Putamen (tissue), 1 donor: ENCODE data around the gene ADGRG3.
A peak's percentile ranks its signal among the peaks of the same experiment; 100 is the strongest.

Source experiments
- DNase-seq: peaks from one replicate; pipeline ENCODE4 v3.0.0-alpha.2; 2016; ENCODE audit warnings: low spot score

Gene ADGRG3

GRCh38 chr16:57681950-57682728, 14.0 kb downstream of the ADGRG3 start:
- no peak for DNase-seq

- DNase-seq: no peak
Observed at GRCh38 chr16:57682809-57683635, 14.9 kb downstream of the ADGRG3 start.

GRCh38 chr16:57683636-57684545, 15.8 kb downstream of the ADGRG3 start:
- DNase-seq: no peak

GRCh38 chr16:57684626-57685358, 16.7 kb downstream of the ADGRG3 start:
- no peak for DNase-seq

GRCh38 chr16:57685633-57686032, 17.5 kb downstream of the ADGRG3 start:
- no peak for DNase-seq

GRCh38 chr16:57686577-57686976, 18.5 kb downstream of the ADGRG3 start:
- DNase-seq: no peak

GRCh38 chr16:57687363-57687929, 19.3 kb downstream of the ADGRG3 start:
- no peak for DNase-seq

GRCh38 chr16:57688487-57688986, 20.4 kb downstream of the ADGRG3 start:
- no peak for DNase-seq

GRCh38 chr16:57688987-57689761, 21.1 kb downstream of the ADGRG3 start:
- DNase-seq: no peak

GRCh38 chr16:57689762-57690558, 21.9 kb downstream of the ADGRG3 start:
- no peak for DNase-seq

GRCh38 chr16:57690782-57691471, 22.8 kb downstream of the ADGRG3 start:
- DNase-seq: no peak

GRCh38 chr16:57692636-57693035, 24.5 kb downstream of the ADGRG3 start:
- no peak for DNase-seq

GRCh38 chr16:57693550-57693949, 25.4 kb downstream of the ADGRG3 start:
- DNase-seq: no peak

GRCh38 chr16:57694231-57694724, 26.2 kb downstream of the ADGRG3 start:
- DNase-seq: no peak

- DNase-seq: peak; percentile 48
Observed at GRCh38 chr16:57694725-57695679, 26.9 kb downstream of the ADGRG3 start, which contains the start of gene DRC7. DRC7 (plus strand) TSS chr16:57694806; CDS start chr16:57697950, 3,144 bp downstream.

- no peak for DNase-seq
Observed at GRCh38 chr16:57695680-57696069, 27.6 kb downstream of the ADGRG3 start.

- no peak for DNase-seq
Observed at GRCh38 chr16:57696240-57696639, 28.1 kb downstream of the ADGRG3 start.
